Lower lobe of right lung (tissue), 2 donors: ENCODE data around the gene NBPF9. TPM values are rescaled to one million over a fixed set of nuclear protein-coding genes. Genes with fewer than 3 reads are reported as not detected.
"Not testable (repeated sequence)": the region's sequence is repeated elsewhere in the genome, so short reads cannot be mapped to it uniquely, and the experiment has no call there.

Experiments used
- ATAC-seq, 2 donors: fragments of 200-7000 bp; cut with Tn5 transposase; one replicate each; pipeline ENCODE4 v1.9.1; 2020 to 2022; ENCODE audit warnings: mild to moderate bottlenecking in 2 of 2, moderate library complexity in 2 of 2
- DNase-seq: peaks from one replicate; pipeline ENCODE4 v3.0.0-alpha.2; 2020
- H3K27ac ChIP-seq: fragments of 200-600 bp; one replicate; pipeline ENCODE4 v1.8.0; 2022
- H3K27me3 ChIP-seq: fragments of 200-600 bp; one replicate; pipeline ENCODE4 v1.8.0; 2022; ENCODE audit warnings: low read depth
- H3K36me3 ChIP-seq: fragments of 200-600 bp; one replicate; pipeline ENCODE4 v1.8.0; 2022; ENCODE audit warnings: mild to moderate bottlenecking
- H3K4me1 ChIP-seq: fragments of 200-600 bp; one replicate; pipeline ENCODE4 v1.8.0; 2022
- H3K4me3 ChIP-seq: fragments of 200-600 bp; one replicate; pipeline ENCODE4 v1.8.0; 2022; ENCODE audit warnings: mild to moderate bottlenecking
- H3K9me3 ChIP-seq: fragments of 200-600 bp; one replicate; pipeline ENCODE4 v1.8.0; 2022
- intact Hi-C: fragments of 100-400 bp; cut with DNase I; formaldehyde crosslinking; loops from one replicate; pipeline ENCODE4 v1.11.0; 2022
- long read RNA-seq: library from polyadenylated mRNA; unstranded; transcript quantifications from one replicate; pipeline ENCODE4 v2.0.0, GENCODE V29; 2021
- total RNA-seq: library from RNA; stranded (reverse); fragmentation: NEBNext Ultra II Directional; extraction: Animal tissue kit (Norgen Biotek cat#: 25700); gene quantifications from one replicate; pipeline ENCODE4 v1.2.1, GENCODE V29; 2021
- donor health status: DM: no; HTN: yes; CAD: no; lungs with severe emphysema.

NBPF9 gene, protein sequence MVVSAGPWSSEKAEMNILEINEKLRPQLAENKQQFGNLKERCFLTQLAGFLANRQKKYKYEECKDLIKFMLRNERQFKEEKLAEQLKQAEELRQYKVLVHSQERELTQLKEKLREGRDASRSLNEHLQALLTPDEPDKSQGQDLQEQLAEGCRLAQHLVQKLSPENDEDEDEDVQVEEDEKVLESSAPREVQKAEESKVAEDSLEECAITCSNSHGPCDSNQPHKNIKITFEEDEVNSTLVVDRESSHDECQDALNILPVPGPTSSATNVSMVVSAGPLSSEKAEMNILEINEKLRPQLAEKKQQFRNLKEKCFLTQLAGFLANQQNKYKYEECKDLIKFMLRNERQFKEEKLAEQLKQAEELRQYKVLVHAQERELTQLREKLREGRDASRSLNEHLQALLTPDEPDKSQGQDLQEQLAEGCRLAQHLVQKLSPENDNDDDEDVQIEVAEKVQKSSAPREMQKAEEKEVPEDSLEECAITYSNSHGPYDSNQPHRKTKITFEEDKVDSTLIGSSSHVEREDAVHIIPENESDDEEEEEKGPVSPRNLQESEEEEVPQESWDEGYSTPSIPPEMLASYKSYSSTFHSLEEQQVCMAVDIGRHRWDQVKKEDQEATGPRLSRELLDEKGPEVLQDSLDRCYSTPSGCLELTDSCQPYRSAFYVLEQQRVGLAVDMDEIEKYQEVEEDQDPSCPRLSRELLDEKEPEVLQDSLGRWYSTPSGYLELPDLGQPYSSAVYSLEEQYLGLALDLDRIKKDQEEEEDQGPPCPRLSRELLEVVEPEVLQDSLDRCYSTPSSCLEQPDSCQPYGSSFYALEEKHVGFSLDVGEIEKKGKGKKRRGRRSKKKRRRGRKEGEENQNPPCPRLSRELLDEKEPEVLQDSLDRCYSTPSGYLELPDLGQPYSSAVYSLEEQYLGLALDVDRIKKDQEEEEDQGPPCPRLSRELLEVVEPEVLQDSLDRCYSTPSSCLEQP (N-terminal part only)
- total RNA-seq = 24.2 TPM
- long read RNA-seq, partial matches to known transcripts = 16 of 47 reads
- long read RNA-seq, other reads (novel, unspliced or antisense) = 31 of 47 reads

DNA sequence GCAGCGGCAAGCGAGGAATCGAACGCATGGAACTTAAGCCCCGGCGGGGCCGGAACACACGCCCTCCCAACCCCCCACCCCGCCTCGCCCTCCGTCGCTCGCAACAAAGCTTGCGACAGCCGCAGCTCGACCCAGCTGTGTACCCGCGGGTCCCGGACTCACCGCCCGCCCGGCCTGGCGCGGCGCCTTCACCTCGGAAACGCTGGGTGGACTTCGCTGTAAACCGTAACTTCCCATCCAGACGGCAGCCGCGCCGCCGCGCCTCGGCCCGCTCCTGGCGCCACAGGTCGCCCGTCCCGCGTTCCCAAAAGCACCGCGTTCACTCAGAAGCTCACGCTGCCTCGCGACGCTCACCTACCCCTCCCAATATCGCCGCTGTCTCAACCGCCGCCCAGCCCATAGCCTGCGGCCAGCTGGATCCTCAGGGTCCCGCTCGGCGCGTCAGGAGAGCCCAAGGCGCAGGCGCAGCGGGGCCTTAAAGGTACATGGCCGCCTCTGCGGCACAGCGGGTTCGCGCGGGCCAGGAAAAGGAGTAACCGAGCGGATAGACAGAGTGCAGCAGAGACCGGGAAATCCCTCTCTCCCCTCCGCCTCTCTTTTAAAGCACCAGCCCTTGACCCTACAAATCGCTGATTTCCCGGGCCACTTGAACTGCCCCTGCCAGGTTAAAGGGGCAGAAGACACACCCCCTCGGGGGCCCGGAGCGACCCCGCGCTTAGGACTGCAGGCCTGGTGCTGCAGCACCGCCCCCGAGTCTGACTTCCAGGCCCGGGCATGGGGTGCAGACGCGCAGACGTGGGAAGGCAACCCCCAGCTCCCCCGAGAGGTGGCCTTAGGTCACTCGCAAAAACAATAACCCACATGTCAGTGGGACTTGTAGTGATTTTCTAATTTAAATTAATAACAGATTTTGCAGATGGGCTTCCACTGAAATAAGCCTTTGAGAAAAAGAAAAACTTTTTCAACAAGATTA, at the start of gene NBPF9:
NBPF9 (minus strand) TSS at position 443 of the 973 bp plus-strand sequence. CDS start 21,412 bp downstream, outside the sequence.
- H3K4me3 ChIP-seq = peak within 1 kb of the TSS; percentile 51
- H3K4me1 ChIP-seq, H3K27me3 ChIP-seq, H3K9me3 ChIP-seq, H3K27ac ChIP-seq, intact Hi-C loops, H3K36me3 ChIP-seq: not testable (repeated sequence)
- ATAC-seq (peak; percentile 100), DNase-seq (peak; percentile 71)

DNA sequence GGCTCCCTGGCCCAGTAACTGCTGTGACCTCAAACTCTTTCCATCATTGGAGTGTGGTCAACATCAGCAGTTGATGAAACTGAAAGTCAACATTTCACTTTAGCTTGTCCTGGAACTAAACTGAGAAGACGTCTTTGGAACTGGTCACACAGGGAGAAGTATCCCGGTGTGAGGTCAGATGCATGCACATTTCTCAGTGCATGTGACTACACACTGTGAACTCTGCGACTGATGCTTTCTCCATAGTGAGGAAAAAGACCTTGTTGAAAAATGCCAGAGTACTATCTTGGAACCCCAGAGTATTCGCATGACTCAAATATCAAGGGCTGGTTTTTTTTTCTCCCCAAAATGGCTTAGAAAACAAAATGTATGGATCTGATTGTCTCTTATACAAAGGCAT, 46.6 kb upstream of the NBPF9 start:
- ATAC-seq, H3K27ac ChIP-seq, H3K27me3 ChIP-seq, DNase-seq, H3K4me3 ChIP-seq, H3K9me3 ChIP-seq, H3K36me3 ChIP-seq, intact Hi-C loops, H3K4me1 ChIP-seq: not testable (repeated sequence)

DNA sequence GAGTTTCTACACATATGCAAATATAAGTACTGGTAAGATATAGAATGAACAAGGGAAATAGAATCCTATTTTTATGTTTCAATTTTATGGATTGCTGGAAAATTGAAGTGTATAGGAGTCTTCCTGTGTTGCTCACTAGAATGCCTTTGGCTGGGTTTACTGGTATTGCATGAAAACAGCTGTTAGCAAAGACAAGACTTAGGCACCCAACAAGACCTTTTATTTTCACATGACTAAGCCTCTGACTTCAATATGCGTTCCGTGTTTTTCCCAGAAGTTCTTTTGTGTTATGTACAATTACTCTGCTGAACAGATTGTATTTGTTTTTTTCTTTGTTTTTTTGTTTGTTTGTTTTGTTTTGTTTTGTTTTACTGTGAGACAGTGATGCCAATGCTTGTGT, 34.2 kb upstream of the NBPF9 start:
- H3K9me3 ChIP-seq, ATAC-seq, H3K27me3 ChIP-seq, intact Hi-C loops, H3K36me3 ChIP-seq, H3K4me1 ChIP-seq, H3K27ac ChIP-seq, DNase-seq, H3K4me3 ChIP-seq: not testable (repeated sequence)

DNA sequence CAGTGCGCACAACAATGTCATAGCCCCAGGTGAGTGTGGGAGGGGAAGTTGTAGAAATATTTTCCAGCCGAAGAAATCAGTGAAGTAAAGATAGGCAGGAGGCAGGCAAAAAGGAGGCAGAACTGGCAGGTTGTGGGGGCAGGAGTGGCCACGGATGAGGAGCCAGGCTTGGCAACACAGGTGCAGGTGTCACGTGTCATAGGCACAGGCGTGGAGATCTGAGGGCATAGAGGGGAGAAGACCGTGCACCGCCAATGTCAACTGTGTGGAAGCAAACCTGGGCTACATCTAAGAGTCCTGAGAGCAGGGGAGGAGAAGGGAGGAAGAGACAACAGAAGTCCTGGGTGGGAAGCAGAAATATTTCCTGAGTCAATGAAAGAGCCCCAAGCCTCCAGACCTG, 27.6 kb upstream of the NBPF9 start:
- H3K27ac ChIP-seq, H3K9me3 ChIP-seq, intact Hi-C loops, ATAC-seq, H3K36me3 ChIP-seq, H3K4me1 ChIP-seq, H3K4me3 ChIP-seq, H3K27me3 ChIP-seq, DNase-seq: not testable (repeated sequence)

DNA sequence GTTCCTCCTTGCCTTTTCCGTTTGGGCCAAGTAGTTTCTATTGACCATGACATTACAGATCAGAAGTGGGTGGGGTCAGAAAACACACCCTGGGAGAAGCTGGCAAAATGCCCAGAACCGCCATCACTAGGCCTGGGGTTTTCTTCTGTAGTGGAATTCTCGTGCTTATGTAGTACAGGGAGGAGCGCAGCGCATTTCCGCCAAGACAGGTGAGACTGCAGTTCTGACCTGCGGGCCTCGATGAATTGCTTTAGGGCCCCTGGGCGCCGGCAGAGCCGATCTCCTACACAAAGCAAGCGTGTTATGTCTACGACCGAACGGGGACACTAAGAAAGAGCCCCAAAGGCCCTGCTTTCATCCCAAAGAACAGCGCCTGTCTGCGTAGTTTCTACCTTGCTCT, 25.9 kb upstream of the NBPF9 start:
- H3K4me3 ChIP-seq, H3K27ac ChIP-seq, H3K4me1 ChIP-seq, H3K36me3 ChIP-seq, ATAC-seq, H3K27me3 ChIP-seq, intact Hi-C loops, H3K9me3 ChIP-seq, DNase-seq: not testable (repeated sequence)

DNA sequence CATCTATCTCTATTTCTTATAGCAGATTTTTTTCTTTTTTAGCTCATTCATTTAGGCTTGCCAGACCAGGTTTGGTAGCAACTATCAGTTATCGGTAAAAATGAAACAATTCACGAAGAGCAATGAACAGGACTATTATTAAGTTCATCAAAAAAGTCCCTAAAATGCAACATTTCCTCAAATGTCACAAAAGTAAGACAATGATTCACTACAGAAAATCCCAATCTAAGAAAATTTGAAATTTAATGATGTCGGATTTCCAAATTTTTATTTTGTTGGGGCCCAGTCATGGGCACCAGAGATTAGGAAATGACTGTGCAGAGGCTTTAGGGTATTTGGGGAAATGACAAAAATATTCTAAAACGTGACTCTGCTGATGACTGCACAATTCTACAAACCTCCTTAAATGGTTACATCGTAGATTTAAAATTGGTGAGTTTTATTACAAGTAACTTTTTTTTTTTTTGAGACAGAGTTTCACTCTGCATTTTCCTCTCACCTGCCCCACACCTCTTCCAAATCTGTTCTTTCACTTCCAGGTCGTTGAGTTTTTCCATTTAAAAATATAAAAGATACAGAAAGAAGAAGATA, 23.3 kb upstream of the NBPF9 start:
- H3K4me1 ChIP-seq, H3K9me3 ChIP-seq, DNase-seq, H3K36me3 ChIP-seq, intact Hi-C loops, H3K27ac ChIP-seq, ATAC-seq, H3K4me3 ChIP-seq, H3K27me3 ChIP-seq: not testable (repeated sequence)

DNA sequence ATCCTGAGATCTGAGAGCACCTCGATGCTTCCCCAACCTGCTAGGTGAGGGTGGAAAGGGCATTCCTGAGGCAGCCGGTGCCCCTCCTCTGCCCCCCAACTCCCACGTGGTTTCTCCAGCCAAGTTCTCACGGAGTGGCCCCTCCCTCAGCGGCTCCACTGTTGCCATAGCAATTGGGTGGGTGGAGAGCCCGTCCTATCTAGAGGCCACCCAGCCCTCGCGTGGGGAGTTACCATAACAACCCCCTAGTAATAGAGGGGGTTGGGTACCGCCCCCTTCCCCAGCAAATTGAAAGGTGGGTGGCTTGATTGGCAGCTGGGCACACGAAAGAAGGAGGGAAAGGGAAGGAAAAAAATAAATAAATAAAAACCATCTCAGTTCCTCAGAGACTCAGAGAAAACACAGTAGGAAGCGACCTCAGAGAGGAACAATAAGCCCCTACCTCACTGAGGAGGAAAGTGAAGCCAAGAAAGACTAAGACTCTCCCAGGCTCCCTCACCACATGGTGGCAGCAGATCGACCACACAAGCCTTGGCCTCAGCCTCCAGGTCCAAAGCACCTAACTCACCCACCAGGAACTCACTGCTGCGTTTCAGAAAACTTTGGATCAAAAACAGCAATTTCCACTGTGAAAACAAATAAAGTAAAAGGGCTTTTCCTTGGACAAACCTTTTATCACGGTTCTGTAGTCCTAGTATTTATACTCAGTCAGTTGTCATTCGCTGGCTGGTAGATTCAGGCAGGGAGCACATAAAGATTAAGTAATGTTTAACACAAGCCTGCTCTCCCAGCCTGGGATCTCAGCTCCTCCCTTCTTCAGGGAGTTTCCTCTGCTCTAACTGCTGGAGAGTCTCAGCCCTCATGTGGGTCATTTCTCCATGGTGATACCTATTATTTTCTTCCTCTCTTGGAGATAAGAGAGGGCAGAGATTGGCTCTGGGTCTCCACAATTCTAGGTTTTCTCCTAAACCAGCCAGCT, 20.9 kb upstream of the NBPF9 start:
- not testable (repeated sequence) for H3K27ac ChIP-seq, H3K4me3 ChIP-seq

DNA sequence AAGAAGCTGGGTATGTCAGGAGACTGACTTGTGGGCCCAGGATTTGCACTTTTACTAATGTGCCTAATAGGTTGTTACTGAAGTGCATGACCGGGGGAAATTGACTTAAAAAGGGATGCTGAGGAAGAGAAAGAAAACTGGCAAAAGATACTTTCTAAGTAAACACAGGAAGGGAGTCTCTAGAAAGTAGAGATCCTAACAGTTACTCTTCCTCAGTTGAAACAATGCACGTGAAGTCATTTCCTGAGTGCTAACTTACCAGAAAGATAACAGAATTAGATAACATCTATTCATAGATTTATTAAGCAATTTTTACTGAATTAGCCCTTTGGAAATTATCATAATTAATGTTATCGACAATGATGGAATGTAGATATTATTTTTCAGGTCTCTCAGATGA, 9.5 kb upstream of the NBPF9 start:
- H3K4me1 ChIP-seq, H3K27ac ChIP-seq, DNase-seq, intact Hi-C loops, H3K4me3 ChIP-seq, H3K9me3 ChIP-seq, ATAC-seq, H3K27me3 ChIP-seq, H3K36me3 ChIP-seq: not testable (repeated sequence)

More for the DNA sequence above, 20.9 kb upstream of the NBPF9 start:
- H3K9me3 ChIP-seq, H3K4me1 ChIP-seq, DNase-seq, H3K27me3 ChIP-seq, intact Hi-C loops, H3K36me3 ChIP-seq: not testable (repeated sequence)
- ATAC-seq = peak in 1 of 2 donors; percentile 64

DNA sequence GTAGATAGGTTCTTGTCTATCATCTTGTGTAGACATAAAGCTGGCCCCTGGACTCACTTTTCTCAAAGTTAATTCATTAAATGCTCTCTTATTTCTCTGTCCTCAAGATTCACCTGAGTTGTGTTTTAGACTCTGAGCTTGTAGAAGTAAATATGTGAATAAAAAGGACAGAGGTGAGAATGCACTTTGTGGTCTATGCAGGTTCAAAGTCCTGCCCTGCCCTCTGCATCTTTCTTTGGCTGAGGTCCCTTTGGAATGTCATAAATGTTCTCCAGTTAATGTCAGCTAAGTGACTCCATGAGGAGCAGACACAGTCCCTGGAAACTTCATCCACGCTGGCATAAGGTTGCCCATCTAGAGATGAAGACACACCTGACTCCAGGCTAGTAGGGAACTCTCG, 7.0 kb upstream of the NBPF9 start:
- H3K27ac ChIP-seq, H3K36me3 ChIP-seq, H3K4me3 ChIP-seq, DNase-seq, H3K4me1 ChIP-seq, ATAC-seq, H3K27me3 ChIP-seq, intact Hi-C loops, H3K9me3 ChIP-seq: not testable (repeated sequence)

DNA sequence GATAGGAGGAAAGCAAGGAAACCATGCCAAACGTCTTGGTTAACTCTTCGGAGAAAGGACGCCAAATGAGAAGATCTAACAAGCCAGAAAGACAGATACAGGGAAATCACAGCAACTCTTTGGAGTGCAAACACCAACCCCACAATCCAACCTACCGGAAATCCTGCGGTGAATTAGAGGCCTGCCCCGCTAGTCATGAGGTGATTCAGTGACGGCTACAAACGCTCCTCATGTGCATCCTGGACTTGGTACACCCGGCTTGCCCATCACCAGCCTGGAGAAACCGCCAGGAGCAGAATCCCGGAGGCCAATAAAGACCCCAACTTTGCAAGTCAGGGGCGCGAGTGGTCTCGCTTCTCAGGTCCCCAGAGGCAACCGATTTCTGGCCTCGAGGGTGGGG, 777 bp downstream of the NBPF9 start:
- H3K9me3 ChIP-seq, H3K27ac ChIP-seq, H3K36me3 ChIP-seq, intact Hi-C loops, H3K4me1 ChIP-seq, DNase-seq, H3K27me3 ChIP-seq: not testable (repeated sequence)
- peak; percentile 86 to 88 for ATAC-seq
- peak overlapping the region; percentile 51 for H3K4me3 ChIP-seq

DNA sequence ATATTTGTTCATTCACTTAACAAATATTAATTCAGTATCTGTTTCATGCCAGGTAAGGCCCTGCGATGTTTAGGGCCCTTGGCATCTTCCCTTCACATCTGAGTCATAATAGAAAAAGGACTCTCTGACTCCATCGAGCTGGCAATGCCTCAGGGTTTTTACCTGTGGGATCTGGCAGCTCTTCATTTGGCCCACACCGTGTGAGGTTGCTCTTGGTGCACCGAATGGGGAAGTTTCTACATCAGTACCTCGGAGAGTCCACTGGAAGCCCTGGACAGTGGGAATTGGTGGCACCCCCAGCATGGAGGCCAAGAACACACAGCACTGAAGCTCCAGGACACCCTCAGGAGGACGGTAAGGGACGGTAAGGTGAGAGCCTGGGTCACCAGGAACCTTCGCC, 5.1 kb downstream of the NBPF9 start:
- H3K27me3 ChIP-seq, H3K27ac ChIP-seq, intact Hi-C loops, H3K9me3 ChIP-seq, H3K4me3 ChIP-seq, DNase-seq, ATAC-seq, H3K4me1 ChIP-seq, H3K36me3 ChIP-seq: not testable (repeated sequence)
